Stimulated activated naive B cell treated with anti-CD40 and anti-IgM and Interleukin-4, amounts not matched to agents 10 μg/mL and 1 μg/mL and 100 μg/mL, for 72 hours (primary cell): ENCODE data around the gene C2orf76.

ENCODE experiments used
- ATAC-seq, 2 donors: fragments of 150-1000 bp; cut with Tn5 transposase; replicated peaks; 2 replicates each; pipeline ENCODE4 v1.10.0; 2021; ENCODE audit warnings: moderate library complexity in 1 of 2
- DNase-seq: peaks from one replicate; pipeline ENCODE4 v3.0.0; 2021
- H3K27ac Mint-ChIP-seq: one replicate; pipeline ENCODE4 v1.8.0; 2022; ENCODE audit warnings: mild to moderate bottlenecking, mixed read lengths
- H3K27me3 Mint-ChIP-seq, 2 donors: one replicate each; pipeline ENCODE4 v1.8.0; 2022; ENCODE audit warnings: mixed read lengths in 2 of 2
- H3K36me3 Mint-ChIP-seq, 2 donors: one replicate each; pipeline ENCODE4 v1.8.0; 2022; ENCODE audit warnings: mixed read lengths in 2 of 2, mild to moderate bottlenecking in 1 of 2
- H3K4me1 Mint-ChIP-seq, 2 donors: one replicate each; pipeline ENCODE4 v1.8.0; 2022; ENCODE audit warnings: mixed read lengths in 2 of 2, mild to moderate bottlenecking in 1 of 2
- H3K4me3 Mint-ChIP-seq, 2 donors: one replicate each; pipeline ENCODE4 v1.8.0; 2022; ENCODE audit warnings: mild to moderate bottlenecking in 2 of 2, mixed read lengths in 2 of 2, moderate library complexity in 1 of 2
- H3K9me3 Mint-ChIP-seq, 2 donors: one replicate each; pipeline ENCODE4 v1.8.0; 2022; ENCODE audit warnings: mixed read lengths in 2 of 2, mild to moderate bottlenecking in 1 of 2

The C2orf76 gene

DNA sequence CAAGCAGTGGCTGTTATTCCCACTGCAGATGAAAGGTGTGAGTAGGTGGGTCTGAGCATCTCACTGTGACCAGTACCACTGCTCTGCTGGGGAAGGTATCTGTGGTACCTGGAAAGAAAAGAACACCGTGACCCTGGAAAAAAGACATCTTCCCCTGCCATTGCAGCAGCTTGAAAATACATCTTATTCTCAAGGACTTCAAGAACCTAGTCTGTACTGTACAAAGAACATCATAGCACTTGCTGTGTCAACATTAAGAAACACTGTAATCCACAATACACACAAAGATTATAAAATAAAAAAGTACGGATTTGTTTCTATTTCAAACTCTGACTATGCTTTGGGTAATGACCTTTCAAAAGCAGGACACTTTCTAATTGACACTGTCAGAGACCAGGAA lies 28.9 kb downstream of the C2orf76 start:
- DNase-seq (no peak), ATAC-seq (no peak)

DNA sequence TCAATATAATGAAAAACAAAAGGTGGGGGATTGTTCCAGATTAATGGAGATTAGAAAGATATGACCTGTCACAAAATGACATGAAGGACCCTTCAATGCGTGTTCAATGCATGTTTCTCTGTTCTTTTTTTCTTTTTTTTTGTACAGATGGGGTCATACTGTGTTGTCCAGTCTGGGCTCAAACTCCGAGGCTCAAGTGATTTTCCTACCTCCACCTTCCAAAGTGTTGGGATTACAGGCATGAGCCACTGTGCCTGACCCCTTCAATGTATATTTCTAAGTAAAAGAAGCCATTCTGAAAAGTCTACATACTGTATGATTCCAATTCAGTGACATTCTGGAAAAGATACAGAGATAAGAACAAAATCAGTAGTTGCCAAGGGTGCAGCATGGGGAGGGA lies 32.8 kb downstream of the C2orf76 start:
- Mint-ChIP-seq H3K27me3 (no peaks in the 10 kb centered on the region), H3K4me1 (peaks cover 8 to 13% of the 10 kb centered on the region in 2 donors), H3K36me3 (peaks cover 8 to 24% of the 10 kb centered on the region in 2 donors), H3K27ac (no peak overlapping the region), H3K9me3 (no peaks in the 10 kb centered on the region), H3K4me3 (no peak overlapping the region)
- no peak for ATAC-seq
- no peak for DNase-seq

More for the DNA sequence above, 28.9 kb downstream of the C2orf76 start:
- H3K36me3 Mint-ChIP-seq, result peaks cover 6 to 15% of the 10 kb centered on the region in 2 donors
- H3K4me1 Mint-ChIP-seq, result peaks cover 16 to 27% of the 10 kb centered on the region in 2 donors
- H3K4me3 Mint-ChIP-seq, result no peak overlapping the region
- no peaks in the 10 kb centered on the region for H3K9me3 Mint-ChIP-seq
- no peak overlapping the region for H3K27ac Mint-ChIP-seq
- H3K27me3 Mint-ChIP-seq, result no peaks in the 10 kb centered on the region

DNA sequence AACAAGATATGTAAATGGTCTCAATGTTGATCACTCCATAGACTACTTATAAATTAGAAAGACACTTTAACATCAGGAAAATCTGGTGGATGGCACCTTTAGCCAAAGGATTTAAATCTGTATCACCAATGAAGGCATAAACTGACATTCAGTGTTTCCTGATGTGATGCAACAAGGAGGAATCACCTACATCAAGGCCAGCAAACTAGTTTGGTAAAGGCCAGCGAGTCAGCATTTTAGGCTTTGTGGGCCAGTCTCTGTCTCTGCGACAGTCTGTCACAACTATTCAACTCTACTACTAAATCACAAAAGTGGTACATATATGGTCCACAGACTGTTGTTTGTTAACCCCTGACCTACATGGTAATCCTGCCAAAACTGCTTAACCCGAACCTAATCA lies 33.3 kb downstream of the C2orf76 start:
- H3K9me3 Mint-ChIP-seq, result no peaks in the 10 kb centered on the region
- no peak overlapping the region for H3K4me3 Mint-ChIP-seq

DNA sequence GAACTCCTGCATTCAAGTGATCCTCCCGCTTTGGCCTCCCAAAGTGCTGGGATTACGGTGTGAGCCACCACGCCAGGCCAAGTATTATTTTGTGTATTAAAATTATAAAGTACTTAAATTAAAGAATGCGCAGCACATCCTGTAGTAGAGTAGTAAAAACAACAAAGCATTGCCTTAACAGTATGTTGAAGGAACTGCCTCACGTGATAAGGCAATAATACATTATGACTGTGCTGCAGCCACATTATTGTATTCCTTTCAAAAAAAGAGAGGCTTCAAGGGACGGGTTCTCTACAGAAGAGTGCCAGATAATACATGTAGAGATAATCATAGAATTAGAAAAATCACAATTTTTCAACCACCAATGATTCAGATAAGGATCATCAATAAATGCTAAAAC lies 33.7 kb downstream of the C2orf76 start:
- H3K27me3 Mint-ChIP-seq, result no peaks in the 10 kb centered on the region
- ATAC-seq (no peak), DNase-seq (no peak)
- H3K27ac Mint-ChIP-seq, result no peak overlapping the region
- H3K4me1 Mint-ChIP-seq, result peaks cover under 1 to 5% of the 10 kb centered on the region in 2 donors
- no peak overlapping the region for H3K4me3 Mint-ChIP-seq
- H3K9me3 Mint-ChIP-seq, result no peaks in the 10 kb centered on the region
- H3K36me3 Mint-ChIP-seq, result peaks cover 8 to 24% of the 10 kb centered on the region in 2 donors

More for the DNA sequence above, 33.3 kb downstream of the C2orf76 start:
- Mint-ChIP-seq H3K4me1 (peaks cover 4 to 9% of the 10 kb centered on the region in 2 donors), H3K27ac (no peak overlapping the region), H3K27me3 (no peaks in the 10 kb centered on the region), H3K36me3 (peaks cover 8 to 24% of the 10 kb centered on the region in 2 donors)
- DNase-seq (no peak), ATAC-seq (no peak)

DNA sequence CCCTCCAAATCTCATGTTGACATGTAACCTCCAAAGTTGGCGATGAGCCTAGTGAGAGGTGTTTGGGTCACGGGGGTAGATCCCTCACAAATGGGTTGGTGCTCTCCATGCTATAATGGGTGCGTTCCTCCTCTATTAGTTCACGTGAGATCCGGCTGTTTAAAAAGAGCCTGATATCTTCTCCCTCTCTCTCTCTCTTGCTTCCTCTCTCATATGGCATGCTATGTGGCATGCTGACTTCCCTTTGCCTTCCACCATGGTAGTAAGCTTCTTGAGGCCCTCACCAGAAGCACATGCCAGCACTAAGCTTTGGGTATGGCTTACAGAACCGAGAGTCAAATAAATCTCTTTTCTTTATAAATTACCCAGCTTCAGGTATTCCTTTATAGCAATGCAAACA lies 39.2 kb downstream of the C2orf76 start:
- DNase-seq (no peak), ATAC-seq (no peak)
- no peaks in the 10 kb centered on the region for H3K4me1 Mint-ChIP-seq
- no peak overlapping the region for H3K27ac Mint-ChIP-seq
- H3K36me3 Mint-ChIP-seq, result peaks cover 5 to 9% of the 10 kb centered on the region in 2 donors
- no peak overlapping the region for H3K4me3 Mint-ChIP-seq
- H3K9me3 Mint-ChIP-seq, result no peaks in the 10 kb centered on the region
- H3K27me3 Mint-ChIP-seq, result no peaks in the 10 kb centered on the region

DNA sequence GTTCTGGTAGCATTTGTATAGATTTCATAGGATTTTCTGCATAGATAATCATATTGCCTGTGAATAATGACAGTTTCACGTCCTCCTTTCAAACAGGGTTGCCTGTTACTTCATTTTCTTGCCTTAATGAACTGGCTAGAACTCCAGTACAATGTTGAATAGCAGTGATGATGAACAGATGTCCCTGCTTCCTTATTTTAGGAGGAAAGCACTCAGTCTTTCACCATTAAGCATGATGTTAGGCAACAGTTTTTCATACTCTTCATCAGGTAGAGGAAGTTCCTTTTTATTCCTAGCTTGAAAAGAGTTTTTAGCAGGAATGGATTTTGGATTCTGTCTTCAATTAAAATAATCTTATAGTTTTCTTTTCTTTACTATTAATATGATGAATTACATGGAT lies 39.7 kb downstream of the C2orf76 start:
- ATAC-seq (no peak), DNase-seq (no peak)
- H3K4me1 Mint-ChIP-seq, result no peaks in the 10 kb centered on the region
- H3K27ac Mint-ChIP-seq, result no peak overlapping the region
- no peaks in the 10 kb centered on the region for H3K27me3 Mint-ChIP-seq
- no peak overlapping the region for H3K4me3 Mint-ChIP-seq
- H3K36me3 Mint-ChIP-seq, result peaks cover 5 to 9% of the 10 kb centered on the region in 2 donors
- no peaks in the 10 kb centered on the region for H3K9me3 Mint-ChIP-seq

DNA sequence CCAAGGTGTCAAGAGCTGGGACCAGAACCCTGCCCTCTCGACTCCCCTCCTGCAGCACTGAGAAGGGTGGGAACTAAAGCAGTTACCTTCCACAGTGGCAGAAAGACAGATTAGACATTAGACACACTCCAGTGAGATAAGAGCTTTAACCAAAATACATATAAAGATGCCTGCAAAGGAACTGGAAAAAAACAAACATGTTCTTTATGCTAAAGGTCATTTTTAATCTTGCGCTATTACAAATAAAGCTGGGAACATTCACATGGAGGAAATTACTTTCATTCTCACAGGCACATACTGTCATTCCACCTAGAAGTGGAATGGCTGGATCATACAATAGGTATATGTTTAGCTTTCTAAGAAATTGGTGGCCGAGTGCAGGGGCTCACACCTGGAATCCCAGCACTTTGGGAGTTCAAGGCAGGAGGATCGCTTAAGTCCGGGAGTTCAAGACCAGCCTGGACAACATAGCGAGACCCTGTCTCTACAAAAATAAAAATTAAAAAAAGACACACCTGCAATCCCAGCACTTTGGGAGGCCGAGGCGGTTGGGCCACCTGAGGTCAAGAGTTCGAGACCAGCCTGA lies 41.9 kb downstream of the C2orf76 start:
- no peak overlapping the region for H3K4me3 Mint-ChIP-seq
- no peaks in the 10 kb centered on the region for H3K27me3 Mint-ChIP-seq
- no peak for DNase-seq
- H3K36me3 Mint-ChIP-seq, result peaks cover 0 to 3% of the 10 kb centered on the region in 2 donors
- H3K9me3 Mint-ChIP-seq, result no peaks in the 10 kb centered on the region
- no peaks in the 10 kb centered on the region for H3K4me1 Mint-ChIP-seq
- no peak for ATAC-seq
- H3K27ac Mint-ChIP-seq, result no peak overlapping the region

DNA sequence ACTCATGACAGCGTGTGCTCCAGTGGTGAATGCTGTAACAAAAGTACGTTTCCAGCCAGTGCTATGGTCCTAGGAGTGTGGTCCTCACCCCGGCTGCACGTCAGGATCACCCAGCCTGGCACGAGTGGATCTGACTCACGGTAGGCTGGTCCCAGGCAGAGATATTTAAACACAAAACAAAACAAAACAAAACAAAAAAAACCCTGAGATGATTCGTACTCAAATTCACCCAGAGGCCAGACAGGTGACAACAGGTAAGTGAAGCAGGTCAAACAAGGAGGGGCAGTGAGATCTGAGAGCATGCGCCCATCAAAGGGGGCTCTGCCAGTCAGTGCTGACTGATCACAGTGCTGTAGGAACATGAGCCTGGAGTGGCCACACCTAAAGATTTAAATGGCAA lies 43.2 kb downstream of the C2orf76 start:
- no peaks in the 10 kb centered on the region for H3K9me3 Mint-ChIP-seq
- H3K36me3 Mint-ChIP-seq, result peaks cover 0 to 3% of the 10 kb centered on the region in 2 donors
- no peak overlapping the region for H3K27ac Mint-ChIP-seq
- H3K27me3 Mint-ChIP-seq, result no peaks in the 10 kb centered on the region
- DNase-seq, result no peak
- H3K4me1 Mint-ChIP-seq, result no peaks in the 10 kb centered on the region
- no peak overlapping the region for H3K4me3 Mint-ChIP-seq
- no peak for ATAC-seq

DNA sequence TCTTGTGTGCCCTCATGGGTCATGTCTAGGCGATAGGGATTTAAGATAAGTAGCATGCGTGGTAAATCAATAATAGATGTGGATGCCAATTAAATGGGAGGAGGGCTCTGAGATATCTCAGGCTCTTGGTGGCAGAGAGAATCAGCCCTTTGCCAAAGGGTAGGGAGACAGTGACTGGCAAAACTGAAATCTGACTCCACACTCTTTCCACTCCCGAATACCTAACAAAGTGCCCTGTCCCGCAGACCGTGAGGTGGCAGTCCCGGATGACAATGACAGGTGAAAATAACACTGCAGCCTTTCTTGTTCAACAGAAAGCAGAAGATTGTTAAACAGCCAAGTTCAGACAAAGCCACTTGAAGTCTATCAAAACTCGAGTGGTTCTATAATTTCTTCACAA lies 47.0 kb downstream of the C2orf76 start:
- Mint-ChIP-seq H3K36me3 (peaks cover 3 to 7% of the 10 kb centered on the region in 2 donors), H3K27me3 (no peaks in the 10 kb centered on the region), H3K9me3 (no peaks in the 10 kb centered on the region)

DNA sequence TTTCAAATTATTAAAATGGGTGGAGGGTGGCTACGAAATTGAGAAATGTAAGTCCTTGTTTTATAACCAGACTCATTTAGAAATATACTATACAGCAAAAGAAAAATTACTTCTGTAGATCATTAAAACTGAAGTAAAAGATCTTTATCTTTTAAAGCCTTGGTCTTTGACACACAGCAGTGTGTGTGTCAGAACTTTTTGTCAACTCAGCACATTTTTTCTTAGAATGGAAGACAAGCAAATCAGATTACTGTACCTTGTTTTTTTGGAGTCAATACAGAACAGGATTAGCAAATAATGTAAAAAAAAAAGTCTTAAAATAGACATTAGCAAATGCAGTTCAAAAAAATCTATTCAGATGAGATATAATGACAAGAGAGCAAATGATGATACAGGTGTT lies 49.1 kb downstream of the C2orf76 start:
- Mint-ChIP-seq H3K4me3 (no peak overlapping the region), H3K36me3 (peaks cover 0 to 8% of the 10 kb centered on the region in 2 donors), H3K27ac (no peak overlapping the region), H3K9me3 (no peaks in the 10 kb centered on the region), H3K4me1 (peaks cover 0 to 8% of the 10 kb centered on the region in 2 donors), H3K27me3 (no peaks in the 10 kb centered on the region)
- ATAC-seq (no peak), DNase-seq (no peak)

More for the DNA sequence above, 47.0 kb downstream of the C2orf76 start:
- Mint-ChIP-seq H3K27ac (no peak overlapping the region), H3K4me1 (no peaks in the 10 kb centered on the region), H3K4me3 (no peak overlapping the region)
- DNase-seq (no peak), ATAC-seq (no peak)

DNA sequence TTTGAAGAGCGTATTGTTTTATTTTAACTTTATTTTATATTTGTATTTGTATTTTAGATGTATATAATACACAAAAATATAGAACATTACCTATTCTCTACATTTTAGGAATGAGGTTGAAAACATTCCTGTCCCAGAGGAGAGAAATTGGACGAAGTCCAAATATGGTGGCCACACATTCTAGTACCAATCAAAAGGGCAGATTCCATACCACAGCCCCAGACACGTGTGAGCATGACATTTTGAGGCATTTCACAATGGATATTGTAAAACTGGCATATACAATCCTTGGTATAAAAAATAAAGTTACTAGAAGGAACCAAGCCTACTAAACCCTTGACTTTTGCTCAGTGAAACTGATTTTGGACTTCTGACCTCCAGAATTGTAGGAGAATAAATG lies 50.6 kb downstream of the C2orf76 start:
- no peak overlapping the region for H3K4me3 Mint-ChIP-seq
- no peak overlapping the region for H3K27ac Mint-ChIP-seq
- H3K9me3 Mint-ChIP-seq, result no peaks in the 10 kb centered on the region
- H3K27me3 Mint-ChIP-seq, result no peaks in the 10 kb centered on the region
- no peak for DNase-seq
- peaks cover 0 to 18% of the 10 kb centered on the region in 2 donors for H3K36me3 Mint-ChIP-seq
- H3K4me1 Mint-ChIP-seq, result peaks cover 3 to 8% of the 10 kb centered on the region in 2 donors
- no peak for ATAC-seq

DNA sequence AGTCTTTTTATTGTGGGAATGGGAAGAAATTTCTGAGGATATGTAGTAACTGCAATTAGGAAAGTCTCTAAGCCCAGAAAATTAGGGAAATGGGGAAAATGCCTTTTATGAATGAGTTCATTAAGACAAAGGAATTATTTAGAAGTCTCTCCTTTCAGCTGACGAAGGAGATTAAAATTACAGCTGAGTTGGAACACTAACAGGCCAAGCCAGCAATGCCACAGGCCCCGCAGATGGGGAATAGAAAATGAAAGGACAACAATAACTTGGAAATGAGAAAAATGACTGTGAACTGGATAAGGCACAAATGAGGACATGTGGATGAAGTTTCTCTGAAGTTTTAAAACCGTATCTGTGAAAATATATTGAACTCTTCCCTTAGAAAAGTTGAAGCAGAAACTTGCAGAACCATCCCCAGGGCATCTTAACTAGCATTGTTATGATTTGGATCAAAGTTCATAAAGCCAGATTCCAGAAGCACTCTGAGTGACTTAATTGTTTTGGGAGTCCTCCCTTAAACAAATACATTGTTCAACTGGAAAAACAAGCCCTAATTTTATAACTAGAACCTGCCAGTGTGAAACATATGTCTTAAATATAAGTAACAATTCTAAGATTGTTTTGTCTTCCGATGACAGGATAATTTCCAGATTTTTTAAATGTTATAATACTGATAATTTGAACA lies 51.3 kb downstream of the C2orf76 start:
- no peak for ATAC-seq

DNA sequence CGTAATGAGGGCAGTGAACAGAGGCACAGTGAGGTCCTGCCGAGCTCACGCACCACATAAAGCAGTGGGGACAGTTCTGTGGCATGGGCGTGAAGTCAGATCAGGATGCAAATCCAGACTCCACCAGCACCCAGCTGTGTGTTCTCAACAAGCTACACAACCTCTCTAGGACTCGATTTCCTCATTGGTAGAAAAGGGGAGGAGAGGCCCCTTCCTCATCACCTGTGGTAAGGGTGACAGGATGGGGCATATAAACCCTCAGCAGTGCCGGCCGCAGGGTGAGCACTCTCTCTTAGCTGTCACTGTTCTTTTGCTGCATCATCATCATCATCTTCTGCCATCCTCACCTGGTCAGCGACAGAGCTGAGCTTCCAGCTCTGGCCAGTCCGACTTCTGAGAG lies 54.8 kb downstream of the C2orf76 start:
- DNase-seq (no peak), ATAC-seq (no peak)
- Mint-ChIP-seq H3K36me3 (peaks cover 1 to 24% of the 10 kb centered on the region in 2 donors), H3K4me3 (no peak overlapping the region), H3K9me3 (no peaks in the 10 kb centered on the region), H3K27me3 (no peaks in the 10 kb centered on the region), H3K4me1 (peaks cover 6 to 8% of the 10 kb centered on the region in 2 donors), H3K27ac (no peak overlapping the region)

More for the DNA sequence above, 51.3 kb downstream of the C2orf76 start:
- Mint-ChIP-seq H3K36me3 (peaks cover 1 to 22% of the 10 kb centered on the region in 2 donors), H3K4me3 (no peak overlapping the region), H3K27me3 (no peaks in the 10 kb centered on the region), H3K9me3 (no peaks in the 10 kb centered on the region), H3K27ac (no peak overlapping the region), H3K4me1 (peaks cover 6 to 8% of the 10 kb centered on the region in 2 donors)
- no peak for DNase-seq

DNA sequence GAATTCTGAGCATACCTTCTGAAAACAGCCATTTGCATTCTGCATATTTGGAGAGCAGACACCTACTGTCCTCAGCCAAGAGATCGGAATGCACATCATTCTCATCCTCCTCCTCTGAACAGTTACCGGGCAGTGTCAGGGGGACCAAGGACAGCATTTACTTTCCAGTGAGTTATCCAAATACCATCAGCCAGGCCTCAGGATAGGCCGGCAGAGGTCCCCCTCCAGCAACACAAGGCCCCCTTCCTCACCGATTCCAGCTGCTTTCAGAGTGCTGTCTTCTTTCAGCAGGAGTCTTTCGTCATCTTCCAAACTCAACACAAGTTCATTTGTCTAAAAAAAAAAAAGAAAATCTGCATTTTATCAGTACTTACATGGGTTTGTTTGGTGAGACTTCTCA lies 55.3 kb downstream of the C2orf76 start:
- H3K9me3 Mint-ChIP-seq, result no peaks in the 10 kb centered on the region
- DNase-seq, result no peak
- H3K36me3 Mint-ChIP-seq, result peaks cover 1 to 24% of the 10 kb centered on the region in 2 donors
- H3K4me3 Mint-ChIP-seq, result no peak overlapping the region
- H3K27me3 Mint-ChIP-seq, result no peaks in the 10 kb centered on the region
- H3K4me1 Mint-ChIP-seq, result peaks cover 6 to 8% of the 10 kb centered on the region in 2 donors
- no peak for ATAC-seq
- no peak overlapping the region for H3K27ac Mint-ChIP-seq

DNA sequence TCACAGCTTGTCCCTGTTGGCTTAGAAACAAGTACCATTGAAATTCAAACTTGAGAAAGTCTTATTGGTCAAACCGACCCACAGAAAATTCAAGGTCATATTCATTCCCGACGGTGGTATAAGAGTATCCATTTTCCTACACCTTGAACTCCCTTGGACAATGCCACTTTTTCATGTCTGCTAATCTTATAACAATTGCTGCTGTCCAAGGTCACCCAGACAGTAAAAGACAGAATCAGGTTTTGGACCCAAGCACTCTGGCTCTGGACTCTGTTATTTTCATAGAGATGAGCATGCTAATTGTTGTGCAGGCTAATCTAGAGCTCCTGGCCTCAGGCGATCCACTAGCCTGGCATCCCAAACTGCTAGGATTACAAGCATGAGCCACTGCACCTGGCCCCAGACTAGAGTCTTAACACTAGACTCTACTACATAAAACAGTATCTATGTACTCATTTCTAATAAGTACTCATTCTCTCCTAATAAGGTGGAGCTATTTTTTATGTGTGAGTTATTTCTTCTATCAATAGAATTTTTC lies 57.8 kb downstream of the C2orf76 start:
- peaks cover 1 to 20% of the 10 kb centered on the region in 2 donors for H3K36me3 Mint-ChIP-seq

More for the DNA sequence above, 57.8 kb downstream of the C2orf76 start:
- Mint-ChIP-seq H3K27ac (no peak overlapping the region), H3K4me1 (peaks cover 6 to 8% of the 10 kb centered on the region in 2 donors), H3K27me3 (no peaks in the 10 kb centered on the region), H3K4me3 (no peak overlapping the region), H3K9me3 (no peaks in the 10 kb centered on the region)
- ATAC-seq (no peak), DNase-seq (no peak)
